A549 (cell line): ENCODE data around the gene CTIF.

Source experiments
- BCL3 ChIP-seq: fragments of >200 bp; sonication (Bioruptor Twin); formaldehyde crosslinking; IDR thresholded peaks from 3 replicates; pipeline ENCODE4 v1.6.1; 2016
- CTCF ChIP-seq: fragments of >200 bp; sonication (Bioruptor Twin); formaldehyde crosslinking; IDR thresholded peaks from 3 replicates; pipeline ENCODE4 v1.5.1; 2016
- EP300 ChIP-seq, 2 experiments: fragments of >200 bp; sonication (Bioruptor Twin); formaldehyde crosslinking; IDR thresholded peaks; 2 replicates in 1 of 2; 3 replicates in 1 of 2; pipeline ENCODE4 v1.6.1; 2016 to 2017
- HDAC2 ChIP-seq: fragments of 200-600 bp; sonication (generic); IDR thresholded peaks from 2 replicates; pipeline ENCODE4 v1.6.1; 2016
- JUNB ChIP-seq: fragments of >200 bp; sonication (Bioruptor Twin); formaldehyde crosslinking; IDR thresholded peaks from 2 replicates; pipeline ENCODE4 v1.6.1; 2016
- MYC ChIP-seq: IDR thresholded peaks from 2 replicates; pipeline ENCODE4 v1.6.1; 2012; ENCODE audit warnings: mild to moderate bottlenecking, inconsistent platforms, low read length, improper control_type of control experiment, borderline replicate concordance
- NR3C1 ChIP-seq: fragments of >200 bp; sonication (Bioruptor Twin); formaldehyde crosslinking; IDR thresholded peaks from 3 replicates; pipeline ENCODE4 v1.6.1; 2017
- POLR2A ChIP-seq: IDR thresholded peaks from 2 replicates; pipeline ENCODE4 v1.6.1; 2012; ENCODE audit warnings: mild to moderate bottlenecking, low read length
- RCOR1 ChIP-seq: fragments of 150-350 bp; IDR thresholded peaks from 2 replicates; pipeline ENCODE4 v1.6.1; 2014; ENCODE audit warnings: antibody characterized with exemption, low read length, low read depth
- REST ChIP-seq: fragments of 200-600 bp; sonication (generic); IDR thresholded peaks from 2 replicates; pipeline ENCODE4 v1.6.1; 2016; ENCODE audit warnings: antibody characterized with exemption, mild to moderate bottlenecking, moderate library complexity
- RFX5 ChIP-seq: fragments of 450-650 bp; IDR thresholded peaks from 2 replicates; pipeline ENCODE4 v1.7.1; 2014; ENCODE audit warnings: antibody characterized with exemption, mild to moderate bottlenecking, moderate library complexity
- RNF2 ChIP-seq: fragments of 200-600 bp; sonication (generic); IDR thresholded peaks from 2 replicates; pipeline ENCODE4 v1.6.1; 2016; ENCODE audit warnings: low read depth, mild to moderate bottlenecking, antibody characterized with exemption, moderate library complexity, borderline replicate concordance
- TFCP2L1 ChIP-seq: fragments of 250-450 bp; sonication (Bioruptor Pico); IDR thresholded peaks from 2 replicates; pipeline ENCODE4 v1.5.0; 2021; ENCODE audit warnings: mild to moderate bottlenecking
- ZFP36 ChIP-seq: fragments of 450-650 bp; IDR thresholded peaks from 2 replicates; pipeline ENCODE4 v1.6.1; 2014; ENCODE audit warnings: borderline replicate concordance; ENCODE audit not compliant: partially characterized antibody

GRCh38 chr18:48590678-48591077, 51.8 kb downstream of the CTIF start:
- no peak for TF ChIP-seq RCOR1
- TF ChIP-seq CTCF, result no peak
- TF ChIP-seq MYC, result no peak
- no peak for TF ChIP-seq JUNB
- no peak for TF ChIP-seq REST
- TF ChIP-seq RNF2, result no peak
- TF ChIP-seq ZFP36, result no peak
- TF ChIP-seq BCL3, result no peak
- no peak for TF ChIP-seq POLR2A
- TF ChIP-seq RFX5, result no peak
- no peak for TF ChIP-seq NR3C1
- TF ChIP-seq HDAC2, result no peak
- no peak for TF ChIP-seq EP300 (IDR thresholded peaks at IDR 0.05)
- TF ChIP-seq TFCP2L1 (CRISPR knock-in tag), result no peak
